Neural crest cell (in vitro differentiated cells): Measurements from ENCODE around the gene ODAD3. TPM values are rescaled to one million over a fixed set of nuclear protein-coding genes. Genes with fewer than 3 reads are reported as not detected.
"Not testable (repeated sequence)": the region's sequence is repeated elsewhere in the genome, so short reads cannot be mapped to it uniquely, and the experiment has no call there.

Experiments used
- DNase-seq: peaks from one replicate; pipeline ENCODE4 v3.0.0; 2021; ENCODE audit warnings: low read depth, mixed read lengths, low spot score
- H3K27ac Mint-ChIP-seq: one replicate; pipeline ENCODE4 v1.8.0; 2021; ENCODE audit warnings: mild to moderate bottlenecking, mixed read lengths; ENCODE audit not compliant: unreplicated experiment
- H3K27me3 Mint-ChIP-seq: 2 replicates; pipeline ENCODE4 v1.8.0; 2021; ENCODE audit warnings: low read depth, mild to moderate bottlenecking, mixed read lengths
- H3K36me3 Mint-ChIP-seq: 2 replicates; pipeline ENCODE4 v1.8.0; 2021; ENCODE audit warnings: low read depth, mild to moderate bottlenecking, mixed read lengths
- H3K4me1 Mint-ChIP-seq: 2 replicates; pipeline ENCODE4 v1.8.0; 2021; ENCODE audit warnings: mixed read lengths
- H3K4me3 Mint-ChIP-seq: one replicate; pipeline ENCODE4 v1.8.0; 2021; ENCODE audit warnings: mild to moderate bottlenecking, mixed read lengths
- H3K9me3 Mint-ChIP-seq: 2 replicates; pipeline ENCODE4 v1.8.0; 2021; ENCODE audit warnings: mixed read lengths
- total RNA-seq: library from RNA; stranded (reverse); gene quantifications from 2 replicates; pipeline ENCODE4 v1.2.1, GENCODE V29; 2021
- TF ChIP-seq, protein P1 (sequence below): fragments of 200-600 bp; sonication (generic); conservative IDR thresholded peaks from 2 replicates; pipeline ENCODE4 v1.5.0; 2021; ENCODE audit warnings: antibody characterized with exemption, mild to moderate bottlenecking

ODAD3 gene
- total RNA-seq, 1 donor from 2014 or later, result 2.2 TPM

DNA sequence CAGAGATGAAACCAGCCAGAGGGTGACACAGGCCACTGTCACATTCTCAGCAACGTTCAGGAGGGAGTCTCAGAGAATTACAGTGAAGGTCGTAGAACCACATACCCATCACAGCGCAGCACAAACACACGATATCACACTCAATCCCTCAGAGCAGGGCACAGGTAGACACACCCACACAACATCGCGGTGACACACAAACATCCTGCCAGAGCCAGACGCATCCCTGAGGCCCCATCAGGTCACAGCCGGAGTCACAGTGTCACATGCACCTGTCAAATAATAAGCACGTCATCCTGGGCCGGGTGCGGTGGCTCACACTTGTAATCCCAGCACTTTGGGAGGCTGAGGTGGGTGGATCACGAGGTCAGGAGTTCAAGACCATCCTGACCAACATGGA lies 28.5 kb upstream of the ODAD3 start:
- H3K27me3 Mint-ChIP-seq, result no peaks in the 10 kb centered on the region
- peaks cover 4% of the 10 kb centered on the region for H3K4me1 Mint-ChIP-seq
- H3K9me3 Mint-ChIP-seq, result no peaks in the 10 kb centered on the region
- no peak for DNase-seq
- no peak overlapping the region for H3K27ac Mint-ChIP-seq
- H3K36me3 Mint-ChIP-seq, result peaks cover 5% of the 10 kb centered on the region
- TF ChIP-seq, protein P1, sequence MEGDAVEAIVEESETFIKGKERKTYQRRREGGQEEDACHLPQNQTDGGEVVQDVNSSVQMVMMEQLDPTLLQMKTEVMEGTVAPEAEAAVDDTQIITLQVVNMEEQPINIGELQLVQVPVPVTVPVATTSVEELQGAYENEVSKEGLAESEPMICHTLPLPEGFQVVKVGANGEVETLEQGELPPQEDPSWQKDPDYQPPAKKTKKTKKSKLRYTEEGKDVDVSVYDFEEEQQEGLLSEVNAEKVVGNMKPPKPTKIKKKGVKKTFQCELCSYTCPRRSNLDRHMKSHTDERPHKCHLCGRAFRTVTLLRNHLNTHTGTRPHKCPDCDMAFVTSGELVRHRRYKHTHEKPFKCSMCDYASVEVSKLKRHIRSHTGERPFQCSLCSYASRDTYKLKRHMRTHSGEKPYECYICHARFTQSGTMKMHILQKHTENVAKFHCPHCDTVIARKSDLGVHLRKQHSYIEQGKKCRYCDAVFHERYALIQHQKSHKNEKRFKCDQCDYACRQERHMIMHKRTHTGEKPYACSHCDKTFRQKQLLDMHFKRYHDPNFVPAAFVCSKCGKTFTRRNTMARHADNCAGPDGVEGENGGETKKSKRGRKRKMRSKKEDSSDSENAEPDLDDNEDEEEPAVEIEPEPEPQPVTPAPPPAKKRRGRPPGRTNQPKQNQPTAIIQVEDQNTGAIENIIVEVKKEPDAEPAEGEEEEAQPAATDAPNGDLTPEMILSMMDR, result no peak
- H3K4me3 Mint-ChIP-seq, result no peak overlapping the region

DNA sequence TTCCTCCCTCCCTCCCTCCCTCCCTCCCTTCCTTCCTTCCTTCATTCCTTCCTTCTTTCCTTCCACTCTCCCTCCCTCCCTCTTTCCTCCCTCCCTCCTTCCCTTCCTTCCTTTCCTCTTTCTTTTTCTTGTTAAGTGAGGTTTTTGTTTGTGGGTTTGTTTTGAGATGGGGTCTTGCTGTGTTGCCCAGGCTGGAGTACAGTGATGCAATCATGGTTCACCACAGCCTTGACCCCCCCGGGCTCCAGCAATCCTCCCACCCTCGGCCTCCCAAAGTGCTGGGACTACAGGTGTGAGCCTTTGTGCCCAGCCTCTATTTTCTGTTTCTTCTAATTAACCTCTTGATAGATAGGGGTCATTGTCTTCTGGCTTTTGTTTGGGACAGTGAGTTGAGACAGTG lies 26.5 kb upstream of the ODAD3 start:
- no peaks in the 10 kb centered on the region for H3K27me3 Mint-ChIP-seq
- no peak overlapping the region for H3K27ac Mint-ChIP-seq
- TF ChIP-seq, protein P1, result no peak
- no peak for DNase-seq
- peaks cover 5% of the 10 kb centered on the region for H3K36me3 Mint-ChIP-seq
- H3K4me1 Mint-ChIP-seq, result peaks cover 3% of the 10 kb centered on the region
- no peak overlapping the region for H3K4me3 Mint-ChIP-seq
- H3K9me3 Mint-ChIP-seq, result no peaks in the 10 kb centered on the region

DNA sequence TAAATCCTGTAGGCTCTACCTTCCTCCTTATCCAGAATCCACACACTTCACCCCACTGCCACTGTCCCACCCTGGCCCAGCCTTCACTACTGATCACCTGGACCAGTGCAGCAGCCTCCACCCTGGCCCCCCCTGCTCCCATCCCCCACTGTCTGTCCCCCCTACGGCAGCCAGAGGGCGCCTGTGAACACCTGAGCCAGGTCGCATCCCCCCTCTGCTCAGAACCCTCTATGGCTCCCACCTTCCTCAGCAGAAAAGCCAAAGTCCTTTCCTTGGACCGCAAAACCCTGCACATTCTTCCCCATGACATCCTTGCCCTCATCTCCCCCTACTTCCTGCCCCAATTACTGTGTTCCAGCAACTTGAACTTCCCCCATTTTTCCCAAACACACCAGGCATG lies 25.3 kb upstream of the ODAD3 start:
- no peak for DNase-seq
- no peak overlapping the region for H3K4me3 Mint-ChIP-seq
- no peaks in the 10 kb centered on the region for H3K9me3 Mint-ChIP-seq
- TF ChIP-seq, protein P1, result peak; percentile 28
- H3K27me3 Mint-ChIP-seq, result no peaks in the 10 kb centered on the region
- no peaks in the 10 kb centered on the region for H3K4me1 Mint-ChIP-seq
- H3K27ac Mint-ChIP-seq, result no peak overlapping the region
- peaks cover 5% of the 10 kb centered on the region for H3K36me3 Mint-ChIP-seq

DNA sequence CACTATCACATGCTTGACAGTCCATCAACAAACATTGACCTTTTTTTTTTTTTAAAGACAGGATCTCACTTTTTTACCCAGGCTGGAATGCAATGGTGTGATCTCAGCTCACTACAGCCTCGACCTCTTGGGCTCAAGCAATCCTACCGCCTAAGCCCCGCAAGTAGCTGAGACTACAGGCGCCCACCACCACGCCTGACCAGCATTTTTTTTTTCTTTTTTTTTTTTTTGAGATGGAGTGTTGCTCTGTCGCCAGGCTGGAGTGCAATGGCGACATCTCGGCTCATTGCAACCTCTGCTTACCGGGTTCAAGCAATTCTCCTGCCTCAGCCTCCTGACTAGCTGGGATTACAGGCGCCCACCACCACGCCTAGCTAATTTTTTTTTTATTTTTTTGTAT lies 24.0 kb upstream of the ODAD3 start:
- H3K27me3 Mint-ChIP-seq, H3K4me1 Mint-ChIP-seq, H3K9me3 Mint-ChIP-seq, H3K36me3 Mint-ChIP-seq, H3K4me3 Mint-ChIP-seq, DNase-seq, H3K27ac Mint-ChIP-seq: not testable (repeated sequence)

DNA sequence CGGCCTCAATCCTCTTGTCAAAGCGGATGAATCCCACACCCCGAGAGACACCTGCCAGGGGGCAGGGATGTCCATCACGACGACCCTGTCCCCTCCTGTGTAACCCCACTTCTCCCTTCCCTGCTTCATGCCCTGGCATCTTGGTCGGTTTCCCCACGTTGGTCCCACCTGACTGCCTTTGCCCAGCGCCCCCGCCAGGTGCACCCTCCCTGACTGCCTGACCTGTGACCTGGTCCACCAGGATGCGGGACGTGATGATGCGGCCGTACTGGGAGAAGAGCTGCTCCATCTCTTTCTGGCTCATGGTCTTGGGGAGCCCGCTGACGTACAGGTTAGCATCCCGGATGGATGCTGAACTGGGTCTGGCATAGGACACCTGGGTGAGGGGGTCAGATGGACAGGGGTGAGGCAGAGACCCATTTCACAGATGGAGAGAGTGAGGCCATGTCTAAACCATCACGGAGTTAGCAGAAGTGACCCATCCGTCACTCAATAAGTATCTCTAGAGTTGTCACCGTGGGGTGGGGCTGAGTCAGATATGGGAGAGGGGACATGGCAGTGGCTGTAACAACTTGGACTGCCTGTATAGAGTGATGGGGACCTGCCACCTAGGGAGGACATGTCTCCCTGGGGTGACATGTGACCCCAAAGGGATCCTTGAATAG lies 23.4 kb upstream of the ODAD3 start:
- TF ChIP-seq, protein P1, result no peak
- peaks cover 5% of the 10 kb centered on the region for H3K36me3 Mint-ChIP-seq
- no peaks in the 10 kb centered on the region for H3K9me3 Mint-ChIP-seq
- no peak overlapping the region for H3K27ac Mint-ChIP-seq
- H3K27me3 Mint-ChIP-seq, result no peaks in the 10 kb centered on the region
- H3K4me3 Mint-ChIP-seq, result no peak overlapping the region
- peaks cover 2% of the 10 kb centered on the region for H3K4me1 Mint-ChIP-seq
- DNase-seq, result no peak

DNA sequence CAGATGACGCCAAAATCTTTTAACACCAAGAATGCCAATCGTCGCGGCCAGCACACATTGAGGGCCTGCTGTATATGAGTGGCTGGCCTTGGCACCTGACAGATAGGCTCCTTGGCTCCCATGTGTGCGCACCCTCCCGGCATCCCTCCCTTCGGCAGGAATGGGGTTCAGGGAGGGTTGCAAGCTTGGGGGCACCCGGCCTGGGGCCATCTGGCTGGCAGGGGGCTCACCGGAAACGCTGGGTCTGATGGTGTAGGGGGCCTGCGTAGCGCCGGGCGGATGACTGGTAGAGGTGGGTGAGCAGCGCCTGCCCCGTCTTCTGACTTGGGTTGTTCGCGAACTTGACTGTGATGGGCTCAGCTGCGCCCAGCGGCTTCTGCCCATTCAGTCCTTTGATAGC lies 22.9 kb upstream of the ODAD3 start:
- H3K9me3 Mint-ChIP-seq, result no peaks in the 10 kb centered on the region
- H3K4me1 Mint-ChIP-seq, result peaks cover 4% of the 10 kb centered on the region
- no peaks in the 10 kb centered on the region for H3K27me3 Mint-ChIP-seq
- H3K36me3 Mint-ChIP-seq, result no peaks in the 10 kb centered on the region
- H3K4me3 Mint-ChIP-seq, result no peak overlapping the region
- H3K27ac Mint-ChIP-seq, result no peak overlapping the region
- TF ChIP-seq, protein P1, result no peak
- DNase-seq, result no peak
